Globus pallidus (tissue), 1 donor: ENCODE data around the gene CCDC28A.

Experiments used
- DNase-seq: peaks from one replicate; pipeline ENCODE4 v3.0.0-alpha.2; 2015; ENCODE audit warnings: low spot score

CCDC28A gene

DNA sequence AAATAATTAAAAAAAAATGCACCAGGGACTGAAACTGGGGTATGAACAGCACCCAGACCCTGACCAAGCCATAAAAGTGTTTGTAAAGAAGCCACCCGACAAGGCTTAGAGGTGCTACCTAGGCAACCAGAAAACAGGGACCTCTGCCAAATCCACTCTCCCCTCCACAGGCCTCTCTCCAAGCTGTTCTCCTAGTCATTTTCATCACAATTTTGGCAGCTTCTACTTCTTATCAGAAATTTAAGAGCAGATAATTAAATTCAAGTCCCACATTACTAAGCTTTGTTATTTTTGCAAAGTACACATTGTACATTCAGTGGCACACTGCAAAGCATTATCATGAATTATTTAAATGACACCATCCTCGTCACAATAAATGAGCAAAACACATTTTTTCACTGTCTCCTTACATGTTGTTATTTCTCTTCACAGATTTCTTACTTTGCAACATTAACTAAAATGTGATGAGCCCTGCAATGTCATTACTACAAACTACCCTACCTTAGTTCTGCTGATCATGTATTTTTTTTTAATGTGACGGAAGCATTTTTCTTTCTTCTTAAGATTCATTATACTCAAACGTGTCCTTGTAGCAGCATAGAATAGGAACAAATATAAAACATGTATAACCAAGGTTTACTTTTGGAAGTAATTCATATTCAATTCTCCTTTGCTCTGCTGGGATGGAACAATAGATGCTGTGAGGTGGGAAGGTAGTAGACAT is 60.4 kb downstream of the CCDC28A start:
- DNase-seq = no peak

DNA sequence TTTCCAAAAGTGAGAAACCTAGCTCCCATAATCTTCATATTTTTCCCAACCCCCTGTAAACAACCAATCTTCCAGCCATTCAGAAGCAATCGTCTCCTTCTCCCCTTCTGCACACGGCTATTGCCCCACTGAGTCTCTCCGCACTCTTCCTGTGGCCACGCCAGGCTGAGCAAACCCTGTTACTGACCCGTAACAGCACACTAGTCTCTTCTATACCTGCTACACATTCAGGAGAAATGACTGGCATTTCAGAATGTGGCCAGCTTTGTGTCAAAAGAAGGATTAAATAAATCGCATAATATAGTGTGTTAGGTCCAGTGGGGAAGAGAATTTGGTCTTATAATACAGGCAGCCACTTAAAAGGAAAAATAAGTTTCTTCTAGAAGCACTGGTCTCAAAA is 63.7 kb downstream of the CCDC28A start:
- DNase-seq = no peak
